Common myeloid progenitor, CD34-positive (primary cell): ENCODE results near the gene PMEPA1.

Experiments used
- CTCF ChIA-PET: fragments of 350-600 bp; sonication (Branson Sonifier 250); formaldehyde crosslinking; loops from one replicate; lab custom pipeline; 2021; ENCODE audit warnings: antibody characterized with exemption; lab: Charles Lee
- POLR2A ChIA-PET: fragments of 350-600 bp; sonication (Branson Sonifier 250); formaldehyde crosslinking; loops from one replicate; lab custom pipeline; 2021; ENCODE audit warnings: antibody characterized with exemption; lab: Charles Lee
- DNase-seq, 3 donors: peaks; one replicate each; pipeline versions ENCODE4 v3.0.0 to v3.0.0-alpha.2; 2013
- H3K27ac ChIP-seq, 2 experiments: 1 replicate in 1 of 2; 2 replicates in 1 of 2; pipeline ENCODE4 v1.7.0; 2013; ENCODE audit warnings: inconsistent platforms in 2 of 2, low read length in 2 of 2, mild to moderate bottlenecking in 2 of 2, low read depth in 1 of 2, moderate library complexity in 1 of 2; ENCODE audit not compliant: severe bottlenecking in 2 of 2, insufficient read depth in 1 of 2, poor library complexity in 1 of 2
- H3K27me3 ChIP-seq, 5 experiments: replicated peaks in 2 of 5; 1 replicate in 3 of 5; 2 replicates in 2 of 5; pipeline versions ENCODE4 v1.6.1 to v1.7.0; 2013; ENCODE audit warnings: low read length in 4 of 5, mild to moderate bottlenecking in 2 of 5, moderate library complexity in 2 of 5, inconsistent platforms in 1 of 5; ENCODE audit not compliant: insufficient read depth in 5 of 5, control insufficient read depth in 4 of 5
- H3K36me3 ChIP-seq, 4 experiments: 1 replicate in 2 of 4; 2 replicates in 2 of 4; pipeline versions ENCODE4 v1.6.1 to v1.7.0; 2013; ENCODE audit warnings: low read length in 3 of 4, control low read depth in 1 of 4, mild to moderate bottlenecking in 1 of 4; ENCODE audit not compliant: control insufficient read depth in 4 of 4, insufficient read depth in 4 of 4
- H3K4me1 ChIP-seq, 4 experiments: 1 replicate in 3 of 4; 2 replicates in 1 of 4; pipeline versions ENCODE4 v1.6.1 to v1.7.1; 2013; ENCODE audit warnings: low read length in 3 of 4, mild to moderate bottlenecking in 3 of 4, control low read depth in 1 of 4, inconsistent platforms in 1 of 4, moderate library complexity in 1 of 4; ENCODE audit not compliant: control insufficient read depth in 4 of 4, insufficient read depth in 4 of 4; ENCODE audit errors: control extremely low read depth in 1 of 4
- H3K4me3 ChIP-seq, 7 experiments: 1 replicate in 4 of 7; 2 replicates in 3 of 7; pipeline versions ENCODE4 v1.5.1 to v1.7.0; 2013; ENCODE audit warnings: mild to moderate bottlenecking in 7 of 7, low read length in 6 of 7, moderate library complexity in 6 of 7, inconsistent platforms in 2 of 7, low read depth in 2 of 7, control low read depth in 1 of 7; ENCODE audit not compliant: insufficient read depth in 4 of 7, control insufficient read depth in 1 of 7; ENCODE audit errors: extremely low read depth in 1 of 7
- H3K9me3 ChIP-seq, 5 experiments: 1 replicate in 4 of 5; 2 replicates in 1 of 5; pipeline versions ENCODE4 v1.6.1 to v1.7.1; 2013; ENCODE audit warnings: low read length in 4 of 5, mild to moderate bottlenecking in 2 of 5, inconsistent platforms in 1 of 5, low read depth in 1 of 5, moderate library complexity in 1 of 5; ENCODE audit not compliant: control insufficient read depth in 4 of 5, insufficient read depth in 2 of 5; ENCODE audit errors: control extremely low read depth in 1 of 5
- WGBS: methylation state at CpG from one replicate; pipeline ENCODE4 v1.1.5; 2013; ENCODE audit not compliant: insufficient coverage; 5-methylcytosine and 5-hydroxymethylcytosine counted together

PMEPA1 gene

DNA sequence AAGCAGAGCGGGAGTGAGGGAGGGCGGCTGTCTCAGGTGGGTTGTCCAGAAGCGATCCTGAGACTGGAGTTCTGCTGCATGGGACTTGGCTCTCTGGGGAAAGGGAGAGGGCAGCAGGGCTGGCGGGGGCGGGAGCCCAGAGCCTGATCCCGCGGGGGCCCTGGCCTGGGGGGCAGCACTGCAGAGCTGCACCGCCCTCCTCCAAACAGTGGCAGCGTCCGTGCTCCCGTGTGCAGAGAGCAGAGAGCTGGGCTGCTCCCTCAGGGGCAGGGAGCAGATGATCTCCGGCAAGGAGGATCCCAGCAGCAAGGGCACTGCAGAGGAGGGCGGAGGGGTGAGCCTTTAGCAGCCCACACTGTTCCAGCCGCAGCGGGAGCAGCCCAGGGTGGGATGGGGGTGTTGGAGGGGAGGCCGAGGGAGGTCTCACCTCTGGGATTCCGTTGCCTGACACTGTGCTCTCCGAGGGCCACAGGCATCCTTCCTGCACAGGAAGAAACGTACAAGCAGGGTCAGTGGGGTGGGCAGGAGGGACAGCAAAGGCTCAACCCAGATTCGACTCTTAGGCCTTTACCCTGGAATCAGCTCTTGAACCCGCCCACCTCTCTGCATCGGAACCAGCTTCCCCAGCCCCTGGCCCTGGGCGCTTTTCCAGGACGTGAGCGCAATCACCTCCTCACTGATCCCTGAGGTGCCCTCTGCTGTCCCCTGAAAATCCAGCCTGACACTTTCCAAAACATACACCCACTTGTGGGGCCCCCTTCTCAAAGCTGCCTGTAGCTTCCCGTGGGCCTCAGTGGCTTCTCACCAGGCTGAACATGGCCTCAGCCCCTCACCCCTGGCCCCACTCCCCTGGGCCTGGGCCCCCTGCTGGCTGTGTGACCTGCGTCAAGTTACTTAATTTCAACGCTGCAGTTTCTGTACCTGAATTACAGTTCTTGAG lies 56.9 kb downstream of the PMEPA1 start:
- WGBS: 95% methylated on average over 28 of the region's 28 CpGs
- Histone ChIP-seq H3K4me3 (no peak overlapping the region), H3K27me3 (peaks cover 0 to 8% (median 0%) of the 10 kb centered on the region in 5 experiments), H3K9me3 (no peaks in the 10 kb centered on the region), H3K4me1 (no peaks in the 10 kb centered on the region), H3K27ac (no peak overlapping the region), H3K36me3 (peaks cover 0 to 5% (median 0%) of the 10 kb centered on the region in 4 experiments)
- DNase-seq: no peak
- ChIA-PET CTCF (interaction anchor here (0.7 to 3.7 kb wide), 12 partner anchors 11 to 434 kb away, joined by 3 to 35 read pairs (median 6); partner anchors contain the start of gene ZBP1), POLR2A (no interaction called here)

DNA sequence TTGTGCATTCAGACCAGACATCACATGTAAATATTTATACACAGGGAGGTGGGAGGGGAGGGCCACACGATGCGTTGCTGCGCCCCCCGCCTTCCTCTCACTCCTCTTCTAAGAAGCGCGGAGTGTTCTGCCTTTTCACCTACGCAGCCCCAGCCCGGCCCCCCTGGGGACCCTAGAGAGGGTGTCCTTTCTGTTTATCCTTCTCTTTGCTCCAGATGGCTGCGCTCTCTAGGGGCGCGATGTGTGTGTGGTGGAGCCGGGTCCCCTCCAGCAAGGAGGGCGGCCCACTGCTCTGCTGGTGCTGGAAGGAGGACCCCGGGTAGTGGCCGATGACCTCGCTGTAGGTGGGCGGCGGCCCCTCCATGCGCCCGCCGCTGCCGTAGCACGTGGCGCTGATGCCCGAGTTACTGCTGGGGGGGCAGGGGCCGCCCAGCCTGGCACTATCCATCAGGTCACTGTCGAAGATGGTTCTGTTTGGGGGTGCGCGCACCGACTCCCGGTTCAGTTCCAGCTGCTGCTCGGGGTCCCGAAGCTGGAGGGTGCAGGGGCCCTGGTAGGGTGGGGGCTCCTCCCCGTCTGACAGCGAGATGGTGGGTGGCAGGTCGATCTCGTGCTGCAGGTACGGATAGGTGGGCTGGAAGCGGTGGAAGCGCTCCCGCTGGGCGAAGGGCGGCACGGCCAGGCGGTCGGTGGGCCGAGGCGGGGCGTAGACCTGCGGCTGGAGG lies 57.8 kb downstream of the PMEPA1 start:
- H3K36me3 ChIP-seq: peaks cover 0 to 5% (median 0%) of the 10 kb centered on the region in 4 experiments

GRCh38 chr20:57650756-57651483 lies 58.9 kb downstream of the PMEPA1 start:
- Histone ChIP-seq H3K27ac (no peak overlapping the region), H3K4me1 (no peaks in the 10 kb centered on the region), H3K36me3 (peaks cover 0 to 5% (median 0%) of the 10 kb centered on the region in 4 experiments), H3K4me3 (no peak overlapping the region), H3K27me3 (peaks cover 0 to 8% (median 0%) of the 10 kb centered on the region in 5 experiments), H3K9me3 (no peaks in the 10 kb centered on the region)
- WGBS: 94% methylated on average over 19 of the region's 23 CpGs
- ChIA-PET CTCF (interaction anchor here (1.3 kb wide), 1 partner anchor 60 kb away, joined by 3 read pairs; no protein-coding TSS in a partner anchor), POLR2A (no interaction called here)
- DNase-seq: no peak

More for the DNA sequence above, 57.8 kb downstream of the PMEPA1 start:
- WGBS: 97% methylated on average over 45 of the region's 50 CpGs
- ChIA-PET POLR2A (no interaction called here), CTCF (interaction anchor here (0.6 to 3.5 kb wide), 4 partner anchors 30 to 438 kb away, joined by 3 to 35 read pairs (median 8); partner anchors contain the start of gene ZBP1)
- no peaks in the 10 kb centered on the region for H3K4me1 ChIP-seq
- peaks cover 0 to 8% (median 0%) of the 10 kb centered on the region in 5 experiments for H3K27me3 ChIP-seq
- H3K27ac ChIP-seq: no peak overlapping the region
- no peak overlapping the region for H3K4me3 ChIP-seq
- no peak for DNase-seq
- no peaks in the 10 kb centered on the region for H3K9me3 ChIP-seq

DNA sequence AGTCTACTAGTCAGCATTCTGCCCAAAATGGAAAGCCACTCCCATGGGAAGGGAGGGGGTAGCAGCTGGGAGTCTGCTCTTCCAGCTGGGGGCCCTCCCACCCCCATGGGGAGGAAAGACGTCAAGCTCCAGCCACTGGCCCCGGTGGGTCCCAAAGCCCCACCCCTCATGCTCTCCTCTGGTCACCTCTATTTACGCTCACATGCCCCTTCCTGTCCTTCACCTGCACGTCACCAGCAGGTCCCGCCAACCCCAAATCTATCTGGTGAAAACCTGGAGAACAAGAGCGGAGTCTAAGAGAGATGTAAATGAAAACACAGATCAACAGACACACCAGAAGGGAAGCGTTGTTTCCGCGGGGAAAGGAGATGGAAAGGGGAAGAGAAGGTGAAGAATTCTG lies 59.5 kb downstream of the PMEPA1 start:
- POLR2A ChIA-PET: no interaction called here
- 62% methylated on average over 3 of the region's 9 CpGs for WGBS

DNA sequence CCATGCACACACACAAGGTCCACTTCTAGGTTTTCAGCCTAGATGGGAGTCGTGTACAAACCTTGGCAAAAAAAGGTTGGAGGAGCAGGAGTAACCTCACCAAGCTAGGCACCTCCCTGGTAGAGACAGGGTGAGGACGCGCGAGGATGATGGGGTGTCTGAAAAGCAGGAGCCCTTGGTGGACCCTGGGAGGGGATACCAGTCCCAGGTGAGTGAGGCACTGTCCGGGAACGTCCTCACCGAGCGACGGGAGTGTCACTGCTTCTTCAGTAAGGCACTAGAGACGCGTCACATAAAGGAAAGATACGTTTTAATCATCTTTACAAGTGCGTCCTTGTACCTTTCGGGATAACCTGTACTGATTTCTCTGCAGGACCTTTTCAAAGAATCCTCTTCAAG lies 60.2 kb downstream of the PMEPA1 start:
- POLR2A ChIA-PET: no interaction called here
- no peak for DNase-seq
- H3K4me1 ChIP-seq: no peaks in the 10 kb centered on the region
- H3K36me3 ChIP-seq: peaks cover 0 to 5% (median 0%) of the 10 kb centered on the region in 4 experiments
- H3K27ac ChIP-seq: no peak overlapping the region
- no peak overlapping the region for H3K4me3 ChIP-seq
- peaks cover 0 to 8% (median 0%) of the 10 kb centered on the region in 5 experiments for H3K27me3 ChIP-seq
- WGBS: 93% methylated on average over 14 of the region's 14 CpGs
- CTCF ChIA-PET: interaction anchor here (1.3 kb wide), 1 partner anchor 62 kb away, joined by 3 read pairs; no protein-coding TSS in a partner anchor
- peaks cover 0 to 6% (median 0%) of the 10 kb centered on the region in 5 experiments for H3K9me3 ChIP-seq

More for the DNA sequence above, 59.5 kb downstream of the PMEPA1 start:
- Histone ChIP-seq H3K4me1 (no peaks in the 10 kb centered on the region), H3K4me3 (no peak overlapping the region), H3K36me3 (peaks cover 0 to 5% (median 0%) of the 10 kb centered on the region in 4 experiments), H3K27me3 (peaks cover 0 to 8% (median 0%) of the 10 kb centered on the region in 5 experiments), H3K9me3 (peaks cover 0 to 2% (median 0%) of the 10 kb centered on the region in 5 experiments), H3K27ac (no peak overlapping the region)
- no peak for DNase-seq
- CTCF ChIA-PET: interaction anchor here (1.3 kb wide), 1 partner anchor 61 kb away, joined by 3 read pairs; no protein-coding TSS in a partner anchor

DNA sequence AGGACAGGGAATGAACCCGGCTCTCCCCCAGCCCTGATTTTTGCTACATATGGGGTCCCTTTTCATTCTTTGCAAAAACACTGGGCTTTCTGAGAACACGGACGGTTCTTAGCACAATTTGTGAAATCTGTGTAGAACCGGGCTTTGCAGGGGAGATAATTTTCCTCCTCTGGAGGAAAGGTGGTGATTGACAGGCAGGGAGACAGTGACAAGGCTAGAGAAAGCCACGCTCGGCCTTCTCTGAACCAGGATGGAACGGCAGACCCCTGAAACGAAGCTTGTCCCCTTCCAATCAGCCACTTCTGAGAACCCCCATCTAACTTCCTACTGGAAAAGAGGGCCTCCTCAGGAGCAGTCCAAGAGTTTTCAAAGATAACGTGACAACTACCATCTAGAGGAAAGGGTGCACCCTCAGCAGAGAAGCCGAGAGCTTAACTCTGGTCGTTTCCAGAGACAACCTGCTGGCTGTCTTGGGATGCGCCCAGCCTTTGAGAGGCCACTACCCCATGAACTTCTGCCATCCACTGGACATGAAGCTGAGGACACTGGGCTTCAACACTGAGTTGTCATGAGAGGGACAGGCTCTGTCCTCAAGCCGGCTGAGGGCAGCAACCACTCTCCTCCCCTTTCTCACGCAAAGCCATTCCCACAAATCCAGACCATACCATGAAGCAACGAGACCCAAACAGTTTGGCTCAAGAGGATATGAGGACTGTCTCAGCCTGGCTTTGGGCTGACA lies 60.8 kb downstream of the PMEPA1 start:
- no peak for DNase-seq
- WGBS: 96% methylated on average over 10 of the region's 15 CpGs
- H3K27me3 ChIP-seq: peaks cover 0 to 8% (median 0%) of the 10 kb centered on the region in 5 experiments
- H3K4me1 ChIP-seq: no peaks in the 10 kb centered on the region
- peaks cover 0 to 5% (median 0%) of the 10 kb centered on the region in 4 experiments for H3K36me3 ChIP-seq
- ChIA-PET CTCF (interaction anchor here (0.7 to 3.0 kb wide), 6 partner anchors 11 to 562 kb away, joined by 3 to 10 read pairs (median 3); partner anchors contain the start of gene ZBP1), POLR2A (no interaction called here)
- H3K9me3 ChIP-seq: peaks cover 0 to 8% (median 0%) of the 10 kb centered on the region in 5 experiments
- no peak overlapping the region for H3K4me3 ChIP-seq
- H3K27ac ChIP-seq: no peak overlapping the region
